Uterine smooth muscle cell (primary cell): Measurements from ENCODE around the gene ZNF622. TPM values are rescaled to one million over a fixed set of nuclear protein-coding genes. Genes with fewer than 3 reads are reported as not detected.

Source experiments
- total RNA-seq: library from RNA; depleted of rRNA; stranded (reverse); fragments of >200 nt; gene quantifications from 2 replicates; pipeline ENCODE4 v1.2.3, GENCODE V29; 2014

The ZNF622 gene, protein sequence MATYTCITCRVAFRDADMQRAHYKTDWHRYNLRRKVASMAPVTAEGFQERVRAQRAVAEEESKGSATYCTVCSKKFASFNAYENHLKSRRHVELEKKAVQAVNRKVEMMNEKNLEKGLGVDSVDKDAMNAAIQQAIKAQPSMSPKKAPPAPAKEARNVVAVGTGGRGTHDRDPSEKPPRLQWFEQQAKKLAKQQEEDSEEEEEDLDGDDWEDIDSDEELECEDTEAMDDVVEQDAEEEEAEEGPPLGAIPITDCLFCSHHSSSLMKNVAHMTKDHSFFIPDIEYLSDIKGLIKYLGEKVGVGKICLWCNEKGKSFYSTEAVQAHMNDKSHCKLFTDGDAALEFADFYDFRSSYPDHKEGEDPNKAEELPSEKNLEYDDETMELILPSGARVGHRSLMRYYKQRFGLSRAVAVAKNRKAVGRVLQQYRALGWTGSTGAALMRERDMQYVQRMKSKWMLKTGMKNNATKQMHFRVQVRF
- 67.7 and 74.9 TPM in 2 replicates for total RNA-seq

DNA sequence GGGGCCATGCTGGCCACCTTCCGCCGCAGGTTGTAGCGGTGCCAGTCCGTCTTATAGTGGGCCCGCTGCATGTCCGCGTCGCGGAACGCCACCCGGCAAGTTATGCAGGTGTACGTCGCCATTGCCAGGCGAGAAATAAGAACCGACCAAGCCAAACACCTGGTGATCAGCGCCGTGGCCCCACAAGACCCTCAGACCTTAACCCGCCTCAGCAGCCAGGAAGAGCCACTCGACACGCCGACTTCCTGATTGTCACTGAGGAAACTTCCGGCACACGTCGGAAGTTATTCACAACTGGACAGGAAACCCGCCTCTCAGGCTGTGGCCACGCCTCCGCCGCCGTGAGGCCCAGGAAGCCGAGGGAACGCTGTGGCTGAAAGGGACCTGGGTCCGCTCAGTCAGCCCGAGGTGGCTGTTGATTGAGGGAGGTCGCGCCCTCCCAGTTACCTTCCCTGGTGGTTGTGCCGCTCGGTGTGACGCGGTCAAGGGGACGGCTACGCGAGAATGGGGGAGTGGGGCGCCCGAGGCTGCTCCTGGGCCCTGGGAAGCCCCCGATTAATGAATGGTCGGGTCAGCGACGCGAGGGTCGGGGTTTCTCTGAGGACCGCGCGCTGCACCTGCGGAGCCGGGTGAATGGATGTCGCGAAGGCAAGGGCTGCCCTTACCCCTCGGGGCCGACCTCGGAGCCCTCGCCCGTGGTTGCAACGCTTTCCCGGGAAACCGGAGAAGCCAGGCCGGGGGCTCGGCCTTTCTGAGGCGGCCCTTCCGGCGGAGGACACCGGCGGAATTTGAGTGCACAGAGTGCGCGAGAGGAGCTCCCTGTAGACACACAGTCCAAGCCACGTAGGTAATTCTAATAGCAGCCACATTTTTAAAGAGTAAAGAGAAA lies at the start of gene ZNF622:
ZNF622 (minus strand) TSS at position 257 of the 889 bp plus-strand sequence; CDS start at position 122, 135 bp downstream.

Other genes starting within 250 kb of the ZNF622 start
- 4.3 and 6.6 TPM in 2 replicates for gene RETREG1, start 151.2 kb upstream of the ZNF622 start, total RNA-seq